ENCODE results near the gene PID1. TPM values are rescaled to one million over a fixed set of nuclear protein-coding genes. Genes with fewer than 3 reads are reported as not detected.

Gene PID1, protein sequence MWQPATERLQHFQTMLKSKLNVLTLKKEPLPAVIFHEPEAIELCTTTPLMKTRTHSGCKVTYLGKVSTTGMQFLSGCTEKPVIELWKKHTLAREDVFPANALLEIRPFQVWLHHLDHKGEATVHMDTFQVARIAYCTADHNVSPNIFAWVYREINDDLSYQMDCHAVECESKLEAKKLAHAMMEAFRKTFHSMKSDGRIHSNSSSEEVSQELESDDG
- 1.1 and 3.4 TPM in 2 replicates for total RNA-seq

DNA sequence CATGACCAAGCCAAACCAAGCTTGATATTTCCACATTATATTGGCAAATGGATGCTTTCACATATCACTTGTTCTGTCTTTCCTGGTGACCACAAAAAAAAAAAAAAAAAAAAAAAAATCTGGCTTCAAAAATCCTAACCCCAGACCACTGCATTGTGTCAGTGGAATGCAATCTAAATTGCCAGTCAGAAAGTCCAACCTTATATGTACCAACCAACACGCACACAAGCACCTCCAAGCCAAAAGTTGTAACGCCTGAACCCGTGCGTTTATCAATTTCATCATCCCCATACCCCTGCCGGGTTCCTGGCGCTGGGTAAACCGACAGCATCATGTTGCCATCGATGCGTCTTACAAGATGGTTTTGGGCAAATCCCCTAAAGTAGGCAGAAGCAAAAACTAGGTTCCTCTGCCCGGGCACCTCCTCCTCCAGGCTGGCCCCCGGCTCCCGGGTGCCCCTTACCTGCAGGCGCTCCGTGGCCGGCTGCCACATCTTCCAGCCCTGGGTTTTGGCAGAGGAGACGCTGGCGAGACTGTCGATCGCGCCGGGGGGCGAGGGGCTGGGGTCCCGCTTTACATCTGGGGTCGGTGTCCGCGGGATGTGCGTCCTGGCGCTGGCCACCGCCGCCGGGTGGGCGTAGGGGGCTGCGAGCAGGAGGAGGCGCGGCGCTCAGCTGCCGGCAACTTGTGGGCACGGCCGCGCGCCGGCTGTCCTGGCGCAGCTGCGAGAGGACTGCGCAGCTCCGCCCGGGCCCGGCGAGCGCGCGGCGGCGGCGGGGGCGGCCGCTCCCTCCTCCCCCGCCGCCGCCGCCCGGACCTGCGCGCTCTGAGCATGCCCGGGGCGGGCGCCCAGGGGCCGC lies at the start of gene PID1:
Gene PID1, minus strand, starts transcription at position 737 of the 860 bp plus-strand sequence. Its CDS starts 244 bp downstream, at position 493.

